ENCODE results near the gene SCGB3A2.
"Not testable (repeated sequence)": the region's sequence is repeated elsewhere in the genome, so short reads cannot be mapped to it uniquely, and the experiment has no call there.

Gene SCGB3A2

GRCh38 chr5:147869112-147869511 is 9.4 kb upstream of the SCGB3A2 start:
- FAIRE-seq (no peak), DNase-seq (ENCODE audit: insufficient read length) (no peak)
- no peak for TF ChIP-seq TAF1 (IDR thresholded peaks at IDR 0.05; ENCODE audit: borderline replicate concordance, low read depth, low read length)
- no peak for TF ChIP-seq POLR2A (IDR thresholded peaks at IDR 0.05; ENCODE audit: low read depth, low read length)
- TF ChIP-seq POLR2AphosphoS5 (IDR thresholded peaks at IDR 0.05; ENCODE audit: low read depth, low read length) = no peak

- not testable (repeated sequence) for FAIRE-seq; DNase-seq (ENCODE audit: insufficient read length)
Measured at GRCh38 chr5:147869892-147870291, 8.6 kb upstream of the SCGB3A2 start.

GRCh38 chr5:147871980-147872549 is 6.4 kb upstream of the SCGB3A2 start:
- FAIRE-seq; DNase-seq (ENCODE audit: insufficient read length): not testable (repeated sequence)

GRCh38 chr5:147872744-147873435 is 5.6 kb upstream of the SCGB3A2 start:
- DNase-seq (ENCODE audit: insufficient read length); FAIRE-seq: not testable (repeated sequence)

GRCh38 chr5:147874118-147874875 is 4.2 kb upstream of the SCGB3A2 start:
- not testable (repeated sequence) for FAIRE-seq; DNase-seq (ENCODE audit: insufficient read length)

- FAIRE-seq = no peak
- TF ChIP-seq TAF1 (IDR thresholded peaks at IDR 0.05; ENCODE audit: borderline replicate concordance, low read depth, low read length) = no peak
- TF ChIP-seq POLR2AphosphoS5 (IDR thresholded peaks at IDR 0.05; ENCODE audit: low read depth, low read length) = no peak
Measured at GRCh38 chr5:147874910-147875367, 3.6 kb upstream of the SCGB3A2 start.

GRCh38 chr5:147876141-147876540 is 2.4 kb upstream of the SCGB3A2 start:
- no peak for TF ChIP-seq POLR2AphosphoS5 (IDR thresholded peaks at IDR 0.05; ENCODE audit: low read depth, low read length)
- TF ChIP-seq TAF1 (IDR thresholded peaks at IDR 0.05; ENCODE audit: borderline replicate concordance, low read depth, low read length) = no peak
- TF ChIP-seq POLR2A (IDR thresholded peaks at IDR 0.05; ENCODE audit: low read depth, low read length) = no peak
- DNase-seq (ENCODE audit: insufficient read length) (no peak), FAIRE-seq (no peak)

More at GRCh38 chr5:147874910-147875367, 3.6 kb upstream of the SCGB3A2 start:
- no peak for DNase-seq (ENCODE audit: insufficient read length)

GRCh38 chr5:147876626-147877025 is 1.9 kb upstream of the SCGB3A2 start:
- FAIRE-seq (no peak), DNase-seq (ENCODE audit: insufficient read length) (no peak)
- TF ChIP-seq POLR2A (IDR thresholded peaks at IDR 0.05; ENCODE audit: low read depth, low read length) (no peak), POLR2AphosphoS5 (IDR thresholded peaks at IDR 0.05; ENCODE audit: low read depth, low read length) (no peak), TAF1 (IDR thresholded peaks at IDR 0.05; ENCODE audit: borderline replicate concordance, low read depth, low read length) (no peak)

GRCh38 chr5:147879784-147880183 is 1.3 kb downstream of the SCGB3A2 start:
- no peak for TF ChIP-seq POLR2AphosphoS5 (IDR thresholded peaks at IDR 0.05; ENCODE audit: low read depth, low read length)
- TF ChIP-seq TAF1 (IDR thresholded peaks at IDR 0.05; ENCODE audit: borderline replicate concordance, low read depth, low read length) = no peak
- no peak for TF ChIP-seq POLR2A (IDR thresholded peaks at IDR 0.05; ENCODE audit: low read depth, low read length)
- FAIRE-seq (no peak), DNase-seq (ENCODE audit: insufficient read length) (no peak)

GRCh38 chr5:147880487-147880886 is 2.0 kb downstream of the SCGB3A2 start:
- TF ChIP-seq TAF1 (IDR thresholded peaks at IDR 0.05; ENCODE audit: borderline replicate concordance, low read depth, low read length) = no peak
- no peak for TF ChIP-seq POLR2AphosphoS5 (IDR thresholded peaks at IDR 0.05; ENCODE audit: low read depth, low read length)
- no peak for TF ChIP-seq POLR2A (IDR thresholded peaks at IDR 0.05; ENCODE audit: low read depth, low read length)
- FAIRE-seq (no peak), DNase-seq (ENCODE audit: insufficient read length) (no peak)

GRCh38 chr5:147882586-147883313 is 4.2 kb downstream of the SCGB3A2 start:
- TF ChIP-seq TAF1 (IDR thresholded peaks at IDR 0.05; ENCODE audit: borderline replicate concordance, low read depth, low read length) (no peak), POLR2A (IDR thresholded peaks at IDR 0.05; ENCODE audit: low read depth, low read length) (no peak), POLR2AphosphoS5 (IDR thresholded peaks at IDR 0.05; ENCODE audit: low read depth, low read length) (no peak)
- DNase-seq (ENCODE audit: insufficient read length) (no peak), FAIRE-seq (no peak)

- TF ChIP-seq POLR2A (IDR thresholded peaks at IDR 0.05; ENCODE audit: low read depth, low read length) (no peak), TAF1 (IDR thresholded peaks at IDR 0.05; ENCODE audit: borderline replicate concordance, low read depth, low read length) (no peak), POLR2AphosphoS5 (IDR thresholded peaks at IDR 0.05; ENCODE audit: low read depth, low read length) (no peak)
- no peak for DNase-seq (ENCODE audit: insufficient read length)
- FAIRE-seq = no peak
Measured at GRCh38 chr5:147887026-147887627, 8.6 kb downstream of the SCGB3A2 start.

All from GM12892 (cell line).